K562 (cell line): ENCODE results near the gene HNRNPA2B1. TPM values are rescaled to one million over a fixed set of nuclear protein-coding genes. Genes with fewer than 3 reads are reported as not detected.
A peak's percentile ranks its signal among the peaks of the same experiment; 100 is the strongest.

Experiments
- CTBP1 ChIP-seq: fragments of 450-650 bp; IDR thresholded peaks from 2 replicates; pipeline ENCODE4 v1.6.1; 2016; ENCODE audit warnings: borderline replicate concordance
- ESRRA ChIP-seq: fragments of 450-650 bp; IDR thresholded peaks from 2 replicates; pipeline ENCODE4 v1.6.1; 2014; ENCODE audit warnings: low read depth, mild to moderate bottlenecking, moderate library complexity, borderline replicate concordance
- GTF2E2 ChIP-seq: fragments of 200-800 bp; sonication (Bioruptor generic); IDR thresholded peaks from 2 replicates; pipeline ENCODE4 v1.6.1; 2016; ENCODE audit warnings: missing genetic modification characterization, missing compliant biosample characterization
- NFATC3 ChIP-seq: fragments of 450-650 bp; IDR thresholded peaks from 2 replicates; pipeline ENCODE4 v1.6.1; 2017; ENCODE audit warnings: mild to moderate bottlenecking
- NFE2 ChIP-seq: IDR thresholded peaks from 2 replicates; pipeline ENCODE4 v1.6.1; 2014; ENCODE audit warnings: antibody characterized with exemption, low read depth
- NFIC ChIP-seq: fragments of 450-650 bp; IDR thresholded peaks from 2 replicates; pipeline ENCODE4 v1.6.1; 2017; ENCODE audit warnings: mild to moderate bottlenecking, inconsistent platforms
- NKRF ChIP-seq: fragments of 450-650 bp; IDR thresholded peaks from 2 replicates; pipeline ENCODE4 v1.6.1; 2016; ENCODE audit warnings: borderline replicate concordance
- PHB2 ChIP-seq: fragments of 450-650 bp; IDR thresholded peaks from 2 replicates; pipeline ENCODE4 v1.6.1; 2017; ENCODE audit warnings: low read depth
- SNIP1 ChIP-seq: fragments of 450-650 bp; IDR thresholded peaks from 2 replicates; pipeline ENCODE4 v1.7.1; 2017; ENCODE audit warnings: low read depth, mild to moderate bottlenecking
- TRIM28 ChIP-seq: fragments of 450-650 bp; IDR thresholded peaks from 2 replicates; pipeline ENCODE4 v1.6.1; 2017
- XRCC3 ChIP-seq: fragments of 450-650 bp; IDR thresholded peaks from 2 replicates; pipeline ENCODE4 v1.6.1; 2017; ENCODE audit warnings: mild to moderate bottlenecking, moderate library complexity
- ZBTB11 ChIP-seq, 3 experiments: fragments of 200-800 bp in 1 of 3; fragments of 250-450 bp in 1 of 3; fragments of 450-650 bp in 1 of 3; sonication (Bioruptor Pico) in 1 of 3; sonication (Bioruptor generic) in 1 of 3; formaldehyde crosslinking in 1 of 3; IDR thresholded peaks; 2 replicates each; pipeline versions ENCODE4 v1.6.1 to v1.8.0; 2016 to 2022; ENCODE audit warnings: mild to moderate bottlenecking in 2 of 3, missing genetic modification characterization in 2 of 3, missing compliant biosample characterization in 1 of 3, moderate library complexity in 1 of 3
- ZBTB8A ChIP-seq: fragments of 450-650 bp; IDR thresholded peaks from 2 replicates; pipeline ENCODE4 v1.6.1; 2018; ENCODE audit warnings: mild to moderate bottlenecking, moderate library complexity; ENCODE audit not compliant: partially characterized antibody
- ZNF644 ChIP-seq: fragments of 200-800 bp; sonication (Bioruptor generic); IDR thresholded peaks from 2 replicates; pipeline ENCODE4 v1.6.1; 2016; ENCODE audit warnings: low read depth, missing genetic modification characterization, missing compliant biosample characterization
- polyA plus RNA-seq, 8 experiments: library from polyadenylated mRNA; depleted of rRNA in 4 of 8; stranded (reverse) in 5 of 8; unstranded in 3 of 8; fragments of >200 nt; fragmentation: Nextera tagmentation in 2 of 8; fragmentation: Illumina TruSeq in 1 of 8; extraction: Ambion mirVana in 2 of 8; extraction: Trizol in 1 of 8; gene quantifications; 2 replicates each; pipeline versions ENCODE4 v1.2.1 to v1.2.3, GENCODE V29; 2011 to 2014; ENCODE audit warnings: inconsistent platforms in 1 of 8, missing spikeins in 1 of 8
- total RNA-seq, 7 experiments: library from RNA; depleted of rRNA in 6 of 7; stranded (reverse); fragments of >200 nt in 6 of 7; fragmentation: Illumina TruSeq in 2 of 7; extraction: Trizol in 2 of 7; gene quantifications; 2 replicates each; pipeline versions ENCODE4 v1.2.1 to v1.2.3, GENCODE V29; 2011 to 2021; ENCODE audit warnings: low replicate concordance in 1 of 7
- TF ChIP-seq, protein P1 (sequence below): IDR thresholded peaks from 2 replicates; pipeline ENCODE4 v1.6.1; 2012; ENCODE audit warnings: low read depth, low read length, improper control_type of control experiment, borderline replicate concordance
- TF ChIP-seq, protein P2 (sequence below): fragments of 200-800 bp; sonication (Bioruptor generic); IDR thresholded peaks from 2 replicates; pipeline ENCODE4 v1.6.1; 2017; ENCODE audit warnings: missing genetic modification characterization, missing compliant biosample characterization
- TF ChIP-seq, protein P3 (sequence below): sonication (generic); formaldehyde crosslinking; IDR thresholded peaks from 2 replicates; pipeline ENCODE4 v1.9.0; 2022; ENCODE audit warnings: mild to moderate bottlenecking, missing genetic modification reagents

HNRNPA2B1 gene
- total and polyA plus RNA-seq, 9 of the 15 experiments (the other 6 are each of a cell fraction or from before 2014, with no cell fraction given): 630 to 1,989 (median 865) TPM

DNA sequence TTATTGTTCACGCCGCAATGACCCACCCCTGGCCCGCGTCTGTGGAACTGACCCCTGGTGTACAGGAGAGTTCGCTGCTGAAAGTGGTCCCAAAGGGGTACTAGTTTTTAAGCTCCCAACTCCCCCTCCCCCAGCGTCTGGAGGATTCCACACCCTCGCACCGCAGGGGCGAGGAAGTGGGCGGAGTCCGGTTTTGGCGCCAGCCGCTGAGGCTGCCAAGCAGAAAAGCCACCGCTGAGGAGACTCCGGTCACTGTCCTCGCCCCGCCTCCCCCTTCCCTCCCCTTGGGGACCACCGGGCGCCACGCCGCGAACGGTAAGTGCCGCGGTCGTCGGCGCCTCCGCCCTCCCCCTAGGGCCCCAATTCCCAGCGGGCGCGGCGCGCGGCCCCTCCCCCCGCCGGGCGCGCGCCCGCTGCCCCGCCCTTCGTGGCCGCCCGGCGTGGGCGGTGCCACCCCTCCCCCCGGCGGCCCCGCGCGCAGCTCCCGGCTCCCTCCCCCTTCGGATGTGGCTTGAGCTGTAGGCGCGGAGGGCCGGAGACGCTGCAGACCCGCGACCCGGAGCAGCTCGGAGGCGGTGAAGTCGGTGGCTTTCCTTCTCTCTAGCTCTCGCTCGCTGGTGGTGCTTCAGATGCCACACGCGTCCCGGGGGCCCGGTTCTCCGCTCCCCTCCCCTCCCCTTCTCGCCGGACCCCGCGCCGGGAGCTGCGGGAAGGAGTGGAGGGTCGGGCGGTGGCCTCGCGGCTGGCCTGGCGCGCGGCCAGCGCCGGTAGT, 887 bp upstream of the HNRNPA2B1 start, which contains the start of gene CBX3 (continued):
- TF ChIP-seq PHB2 (no peak), GTF2E2 (no peak), ZBTB11 (CRISPR knock-in tag; IDR thresholded peaks at IDR 0.05) (0 out of 6 replicates have a peak, but pooled peaks of 1 of the 3 experiments have one; percentile 44), NFATC3 (peak; percentile 50; the same call in 1 of the 2 replicates), TRIM28 (0 out of 2 replicates have a peak, but pooled peaks have one; percentile 43), CTBP1 (0 out of 2 replicates have a peak, but pooled peaks have one; percentile 12), NFIC (peak; percentile 92), ZBTB8A (no peak), XRCC3 (no peak), ZNF644 (peak; percentile 89), SNIP1 (no peak), ESRRA (peak; percentile 10; the same call in 1 of the 2 replicates), NKRF (peak; percentile 21; the same call in 1 of the 2 replicates), NFE2 (0 out of 2 replicates have a peak, but pooled peaks have one; percentile 1)
- TF ChIP-seq, protein P1, sequence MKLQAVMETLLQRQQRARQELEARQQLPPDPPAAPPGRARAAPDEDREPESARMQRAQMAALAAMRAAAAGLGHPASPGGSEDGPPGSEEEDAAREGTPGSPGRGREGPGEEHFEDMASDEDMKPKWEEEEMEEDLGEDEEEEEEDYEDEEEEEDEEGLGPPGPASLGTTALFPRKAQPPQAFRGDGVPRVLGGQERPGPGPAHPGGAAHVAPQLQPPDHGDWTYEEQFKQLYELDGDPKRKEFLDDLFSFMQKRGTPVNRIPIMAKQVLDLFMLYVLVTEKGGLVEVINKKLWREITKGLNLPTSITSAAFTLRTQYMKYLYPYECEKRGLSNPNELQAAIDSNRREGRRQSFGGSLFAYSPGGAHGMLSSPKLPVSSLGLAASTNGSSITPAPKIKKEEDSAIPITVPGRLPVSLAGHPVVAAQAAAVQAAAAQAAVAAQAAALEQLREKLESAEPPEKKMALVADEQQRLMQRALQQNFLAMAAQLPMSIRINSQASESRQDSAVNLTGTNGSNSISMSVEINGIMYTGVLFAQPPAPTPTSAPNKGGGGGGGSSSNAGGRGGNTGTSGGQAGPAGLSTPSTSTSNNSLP: no peak
- TF ChIP-seq, protein P2, sequence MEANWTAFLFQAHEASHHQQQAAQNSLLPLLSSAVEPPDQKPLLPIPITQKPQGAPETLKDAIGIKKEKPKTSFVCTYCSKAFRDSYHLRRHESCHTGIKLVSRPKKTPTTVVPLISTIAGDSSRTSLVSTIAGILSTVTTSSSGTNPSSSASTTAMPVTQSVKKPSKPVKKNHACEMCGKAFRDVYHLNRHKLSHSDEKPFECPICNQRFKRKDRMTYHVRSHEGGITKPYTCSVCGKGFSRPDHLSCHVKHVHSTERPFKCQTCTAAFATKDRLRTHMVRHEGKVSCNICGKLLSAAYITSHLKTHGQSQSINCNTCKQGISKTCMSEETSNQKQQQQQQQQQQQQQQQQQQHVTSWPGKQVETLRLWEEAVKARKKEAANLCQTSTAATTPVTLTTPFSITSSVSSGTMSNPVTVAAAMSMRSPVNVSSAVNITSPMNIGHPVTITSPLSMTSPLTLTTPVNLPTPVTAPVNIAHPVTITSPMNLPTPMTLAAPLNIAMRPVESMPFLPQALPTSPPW: peak; percentile 98
- TF ChIP-seq, protein P3, sequence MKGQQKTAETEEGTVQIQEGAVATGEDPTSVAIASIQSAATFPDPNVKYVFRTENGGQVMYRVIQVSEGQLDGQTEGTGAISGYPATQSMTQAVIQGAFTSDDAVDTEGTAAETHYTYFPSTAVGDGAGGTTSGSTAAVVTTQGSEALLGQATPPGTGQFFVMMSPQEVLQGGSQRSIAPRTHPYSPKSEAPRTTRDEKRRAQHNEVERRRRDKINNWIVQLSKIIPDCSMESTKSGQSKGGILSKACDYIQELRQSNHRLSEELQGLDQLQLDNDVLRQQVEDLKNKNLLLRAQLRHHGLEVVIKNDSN (CRISPR knock-in tag): 0 out of 2 replicates have a peak, but pooled peaks have one; percentile 13
